ENCODE measurements around the gene SPTBN1.

DNA sequence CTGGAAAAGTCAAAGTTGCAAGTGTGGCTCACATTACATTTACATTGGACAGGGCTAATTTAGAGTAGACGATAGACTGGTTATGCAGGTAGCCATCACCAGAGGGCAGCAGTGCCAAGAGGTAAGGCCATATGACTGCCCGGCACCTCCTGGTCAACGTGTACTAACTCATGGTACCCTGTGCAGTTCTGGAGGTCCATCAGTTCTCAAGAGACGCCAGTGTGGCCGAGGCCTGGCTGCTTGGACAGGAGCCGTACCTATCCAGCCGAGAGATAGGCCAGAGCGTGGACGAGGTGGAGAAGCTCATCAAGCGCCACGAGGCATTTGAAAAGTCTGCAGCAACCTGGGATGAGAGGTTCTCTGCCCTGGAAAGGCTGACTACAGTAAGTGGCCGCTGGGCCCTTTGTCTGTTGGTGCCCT is 201.5 kb downstream of the SPTBN1 start:
- TF ChIP-seq CEBPB (IDR thresholded peaks at IDR 0.05), result no peak
- TF ChIP-seq ZBTB7A (IDR thresholded peaks at IDR 0.05; ENCODE audit: low read depth), result no peak
- TF ChIP-seq, protein P1, sequence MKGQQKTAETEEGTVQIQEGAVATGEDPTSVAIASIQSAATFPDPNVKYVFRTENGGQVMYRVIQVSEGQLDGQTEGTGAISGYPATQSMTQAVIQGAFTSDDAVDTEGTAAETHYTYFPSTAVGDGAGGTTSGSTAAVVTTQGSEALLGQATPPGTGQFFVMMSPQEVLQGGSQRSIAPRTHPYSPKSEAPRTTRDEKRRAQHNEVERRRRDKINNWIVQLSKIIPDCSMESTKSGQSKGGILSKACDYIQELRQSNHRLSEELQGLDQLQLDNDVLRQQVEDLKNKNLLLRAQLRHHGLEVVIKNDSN (IDR thresholded peaks at IDR 0.05), result no peak
- TF ChIP-seq FOXM1 (IDR thresholded peaks at IDR 0.05; ENCODE audit: borderline replicate concordance, low read depth), result no peak
- TF ChIP-seq CREB1 (IDR thresholded peaks at IDR 0.05; ENCODE audit: low read depth), result no peak
- TF ChIP-seq EGR1 (IDR thresholded peaks at IDR 0.05), result no peak
- no peak for TF ChIP-seq EP300 (IDR thresholded peaks at IDR 0.05; ENCODE audit: borderline replicate concordance)
- TF ChIP-seq, protein P2, sequence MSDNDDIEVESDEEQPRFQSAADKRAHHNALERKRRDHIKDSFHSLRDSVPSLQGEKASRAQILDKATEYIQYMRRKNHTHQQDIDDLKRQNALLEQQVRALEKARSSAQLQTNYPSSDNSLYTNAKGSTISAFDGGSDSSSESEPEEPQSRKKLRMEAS (IDR thresholded peaks at IDR 0.05), result no peak
- no peak for TF ChIP-seq NFIC (IDR thresholded peaks at IDR 0.05)
- no peak for TF ChIP-seq YY1 (IDR thresholded peaks at IDR 0.05; ENCODE audit: low read depth)
- TF ChIP-seq RAD21 (IDR thresholded peaks at IDR 0.05; ENCODE audit: low read depth), result peak; percentile 66
- TF ChIP-seq TEAD4 (IDR thresholded peaks at IDR 0.05), result no peak
